DMS 273 treated with DMSO at 0.1 percent for 48 hours (cell line): ENCODE results near the gene BBLN.
"Not testable (repeated sequence)": the region's sequence is repeated elsewhere in the genome, so short reads cannot be mapped to it uniquely, and the experiment has no call there.

Experiments used
- DNase-seq: peaks from one replicate; lab custom pipeline; 2025; lab: John Stamatoyannopoulos, UW

BBLN gene

DNA sequence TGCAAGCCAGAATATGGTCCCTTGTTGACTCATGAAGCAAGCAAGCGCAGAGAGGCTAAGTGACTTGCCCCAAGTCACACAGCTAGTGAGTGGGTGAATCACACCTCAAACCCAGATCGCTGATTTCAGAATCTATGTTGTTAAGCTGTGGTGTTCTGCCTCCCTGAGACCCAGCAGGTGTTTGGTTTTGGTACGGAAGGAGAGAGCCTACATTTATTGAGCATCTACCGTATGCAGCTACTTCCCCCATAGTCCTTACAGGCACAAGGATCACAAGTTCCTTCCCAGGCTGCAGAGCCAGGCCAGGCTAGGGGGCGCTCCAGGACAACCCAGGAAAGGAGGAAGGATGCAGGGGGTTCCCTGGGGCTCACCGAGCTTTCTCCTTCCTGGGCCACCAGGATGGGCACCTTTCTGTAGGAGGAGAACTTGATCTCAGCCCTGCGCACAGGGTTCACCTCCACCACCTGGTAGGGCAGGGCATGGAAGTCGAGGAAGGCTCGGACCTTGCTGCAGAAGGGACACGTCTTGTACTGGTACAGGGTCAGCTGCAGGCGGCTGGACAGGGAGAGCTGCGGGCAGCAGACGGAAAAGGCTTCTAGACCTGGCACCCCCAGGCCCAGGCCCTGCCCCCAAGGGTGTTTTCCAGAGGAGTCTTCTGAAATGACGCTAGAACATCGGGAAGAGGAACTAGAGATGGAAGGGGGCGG is 35.0 kb upstream of the BBLN start:
- DNase-seq, result no peak

DNA sequence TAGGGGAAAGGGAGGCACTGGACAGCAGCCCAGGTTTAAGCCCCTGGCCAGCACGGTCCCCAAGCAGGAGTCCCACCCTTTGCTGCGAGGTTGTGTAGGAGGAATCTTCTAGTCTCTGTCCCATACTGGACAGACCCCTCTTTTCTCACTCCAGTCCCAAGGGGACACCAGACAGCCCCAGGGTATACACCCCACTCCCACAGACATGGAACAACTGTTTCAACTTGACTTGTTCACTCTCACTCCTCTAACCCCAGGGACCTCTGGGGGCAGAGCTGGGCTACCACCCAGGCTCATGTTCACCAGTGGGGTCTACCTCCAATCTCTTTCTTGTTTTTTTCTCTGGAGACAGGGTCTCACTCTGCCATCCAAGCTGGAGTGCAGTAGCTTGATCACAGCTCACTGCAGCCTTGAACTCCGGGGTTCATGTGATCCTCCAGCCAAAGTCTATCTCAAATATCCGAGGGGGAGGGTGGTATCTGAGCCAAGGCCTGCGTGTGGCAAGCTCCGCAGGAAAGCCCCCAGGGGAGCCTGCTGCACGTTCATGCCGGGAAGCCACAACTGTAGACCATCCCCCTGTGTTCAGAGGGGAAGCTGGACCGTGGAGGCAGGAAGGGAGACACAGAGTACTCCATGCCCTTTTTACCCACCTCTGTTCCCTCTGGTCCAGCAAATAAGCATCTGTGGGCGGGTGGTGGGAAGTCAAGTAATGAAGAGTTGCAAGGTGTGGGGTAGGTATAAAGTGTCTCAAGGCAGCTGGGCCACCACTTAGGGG is 34.3 kb upstream of the BBLN start:
- no peak for DNase-seq

DNA sequence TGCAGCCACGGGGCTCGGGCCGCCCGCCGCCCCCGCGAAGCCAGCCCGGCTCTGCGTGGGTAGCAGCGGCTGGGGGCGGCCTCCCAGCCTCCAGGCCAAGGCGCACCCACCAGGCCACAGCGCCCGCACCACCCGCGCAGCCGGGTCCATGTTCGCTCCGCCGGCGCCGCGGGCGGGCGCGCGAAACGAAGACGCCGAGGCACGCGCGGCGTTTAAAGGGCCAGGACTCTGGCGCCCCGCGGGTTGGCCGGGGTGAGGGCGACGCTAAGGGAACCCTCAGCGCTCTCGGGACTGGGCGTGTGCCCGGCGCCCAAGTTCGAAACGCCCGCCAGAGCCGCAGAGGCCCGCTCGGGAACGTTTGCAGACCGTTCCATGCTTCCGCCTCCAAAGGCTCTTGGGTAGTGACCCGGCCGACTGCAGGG is 32.5 kb upstream of the BBLN start, which contains the start of gene PTGES2:
Gene PTGES2, minus strand, starts transcription at position 162 of the 422 bp plus-strand sequence. Its CDS starts 12 bp downstream, at position 150.
- DNase-seq, result no peak

DNA sequence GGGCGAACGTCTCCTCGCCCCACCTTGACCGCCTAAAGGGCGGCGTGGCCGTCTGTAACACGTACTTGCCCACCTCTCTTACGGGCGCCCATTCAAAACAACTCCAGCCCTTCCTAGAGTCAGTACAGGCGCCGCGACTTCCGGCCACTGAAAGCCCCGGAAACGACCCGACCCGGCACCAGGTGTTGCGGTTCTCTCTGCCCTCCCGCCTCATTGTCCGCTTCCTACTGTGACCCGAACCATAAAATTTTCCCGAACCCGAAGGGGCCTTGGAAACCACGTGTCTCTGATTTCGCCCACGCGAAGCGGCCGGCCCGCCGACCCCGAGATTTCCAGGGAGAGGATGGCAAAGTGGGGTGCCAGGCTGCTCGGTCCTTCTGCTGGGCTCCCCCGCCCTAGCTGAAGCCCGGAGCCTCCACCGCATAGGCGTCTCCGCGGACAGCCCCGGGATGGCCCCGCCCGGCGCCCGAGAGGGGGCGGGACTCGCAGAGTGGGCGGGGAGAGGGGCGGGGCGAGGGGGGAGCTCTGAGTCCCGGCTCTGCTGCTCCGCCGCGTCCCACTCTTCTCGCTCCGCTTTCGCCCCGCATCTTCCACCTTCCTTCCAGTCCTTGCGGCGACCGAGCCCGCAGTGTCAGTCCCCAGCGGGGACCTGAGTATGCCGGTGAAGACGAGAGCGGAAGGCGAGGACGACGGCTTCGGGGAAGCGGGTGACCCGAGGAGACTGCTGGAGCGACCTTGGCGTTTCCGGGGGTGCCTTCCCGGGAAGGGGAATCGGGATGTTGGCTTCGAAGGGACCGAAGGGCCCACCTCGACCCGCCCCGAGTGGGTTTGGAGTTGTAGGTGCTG is 31.9 kb upstream of the BBLN start:
- DNase-seq, result peak; percentile 75

DNA sequence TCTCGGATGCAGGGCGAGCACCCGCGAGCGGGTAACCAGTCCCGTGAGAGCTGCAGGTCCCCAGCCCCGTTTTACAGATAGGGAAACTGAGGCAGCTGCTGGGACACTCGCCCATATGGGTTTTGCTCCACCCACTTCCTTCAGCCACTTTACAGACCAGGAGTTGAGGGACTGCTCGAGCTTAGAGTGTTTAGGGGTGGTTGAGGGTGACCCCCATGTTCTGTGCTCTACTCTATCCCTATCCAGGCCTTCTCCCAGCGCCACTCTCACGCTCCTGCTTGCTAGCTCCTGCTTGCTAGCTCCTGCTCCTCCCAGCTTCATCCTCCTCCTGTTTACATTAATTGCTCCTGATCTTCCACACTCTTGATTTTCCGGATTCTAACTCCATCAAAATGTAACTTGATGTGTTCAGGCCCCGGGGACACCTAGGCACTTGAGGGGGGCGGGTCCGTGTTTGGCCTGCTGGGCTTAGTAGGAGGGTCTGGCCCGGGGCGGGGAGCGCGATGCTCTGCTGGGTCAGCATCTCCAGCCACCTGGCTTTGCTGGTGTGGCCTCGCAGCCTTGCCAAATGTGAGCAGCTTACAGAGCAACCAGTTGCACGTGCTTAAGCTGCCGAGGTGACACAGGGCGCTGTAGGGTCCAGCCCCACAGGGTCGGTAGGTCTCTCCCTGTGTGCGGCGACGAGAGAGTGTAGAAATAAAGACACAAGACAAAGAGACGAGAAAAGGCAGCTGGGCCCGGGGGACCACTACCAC is 31.1 kb upstream of the BBLN start:
- no peak for DNase-seq

DNA sequence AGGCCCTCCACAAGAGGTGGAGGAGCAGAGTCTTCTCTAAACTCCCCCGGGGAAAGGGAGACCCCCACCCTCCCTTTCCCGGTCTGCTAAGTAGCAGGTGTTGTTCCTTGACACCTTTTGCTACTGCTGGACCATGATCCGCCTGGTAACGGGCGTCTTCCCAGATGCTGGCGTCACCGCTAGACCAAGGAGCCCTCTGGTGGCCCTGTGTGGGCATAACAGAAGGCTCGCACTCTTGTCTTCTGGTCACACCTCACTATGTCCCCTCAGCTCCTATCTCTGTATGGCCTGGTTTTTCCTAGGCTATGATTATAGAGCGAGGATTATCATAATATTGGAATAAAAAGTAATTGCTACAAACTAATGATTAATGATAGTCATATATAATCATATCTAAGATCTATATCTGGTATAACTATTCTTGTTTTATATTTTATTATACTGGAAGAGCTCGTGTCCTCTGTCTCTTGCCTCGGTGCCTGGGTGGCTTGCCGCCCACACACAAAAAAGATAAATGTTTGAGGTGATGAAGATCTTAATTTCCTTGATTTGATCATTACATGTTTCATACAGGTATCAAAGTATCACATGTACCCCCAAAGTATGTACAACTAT is 30.0 kb upstream of the BBLN start:
- not testable (repeated sequence) for DNase-seq

- DNase-seq, result not testable (repeated sequence)
Observed at GRCh38 chr9:128130651-128131050, 29.4 kb upstream of the BBLN start.

DNA sequence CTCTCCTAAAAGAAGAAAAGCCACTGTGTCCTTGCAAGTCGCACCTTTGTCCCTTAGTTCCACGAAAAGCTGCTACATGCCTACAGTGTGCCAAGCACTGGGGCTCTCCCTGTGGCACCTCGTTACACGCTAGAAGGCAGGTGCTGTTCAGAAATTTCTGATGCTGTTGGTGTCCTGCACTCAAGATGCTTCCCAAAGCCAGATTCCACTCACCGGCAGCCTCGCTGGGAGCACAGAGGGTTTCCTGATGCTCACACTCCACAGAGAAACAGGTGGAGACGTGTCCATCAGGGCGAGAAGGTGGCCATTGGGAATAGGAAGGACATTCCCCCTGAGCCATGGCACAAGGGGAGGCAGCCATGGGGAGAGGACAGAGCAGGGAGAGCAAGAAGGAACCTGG is 28.7 kb upstream of the BBLN start:
- DNase-seq, result not testable (repeated sequence)

- DNase-seq, result peak; percentile 68
Observed at GRCh38 chr9:128132139-128132538, 27.9 kb upstream of the BBLN start.

GRCh38 chr9:128135561-128135960 is 24.5 kb upstream of the BBLN start:
- DNase-seq, result not testable (repeated sequence)

GRCh38 chr9:128136816-128137793 is 23.0 kb upstream of the BBLN start:
- no peak for DNase-seq

DNA sequence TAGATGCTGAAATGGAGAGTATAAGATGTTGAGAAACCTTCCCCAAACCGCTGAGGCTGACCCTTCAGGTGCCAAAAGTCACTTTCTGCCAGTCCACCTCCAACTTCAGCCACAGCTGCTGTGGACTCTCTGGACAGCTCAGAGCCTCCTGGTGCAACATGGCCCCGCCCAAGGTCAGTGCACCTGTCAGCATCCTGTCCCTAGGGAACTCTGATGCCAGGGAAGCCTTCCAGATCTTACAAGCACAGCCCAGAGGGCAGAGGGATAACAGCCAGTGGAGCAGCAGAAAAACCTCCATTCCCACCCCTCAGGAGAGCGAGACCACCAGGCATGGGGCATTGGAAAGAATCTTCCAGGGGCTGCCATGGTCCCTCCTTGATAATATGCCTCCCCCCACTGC is 22.1 kb upstream of the BBLN start:
- no peak for DNase-seq

- DNase-seq, result no peak
Observed at GRCh38 chr9:128139621-128140020, 20.4 kb upstream of the BBLN start.

DNA sequence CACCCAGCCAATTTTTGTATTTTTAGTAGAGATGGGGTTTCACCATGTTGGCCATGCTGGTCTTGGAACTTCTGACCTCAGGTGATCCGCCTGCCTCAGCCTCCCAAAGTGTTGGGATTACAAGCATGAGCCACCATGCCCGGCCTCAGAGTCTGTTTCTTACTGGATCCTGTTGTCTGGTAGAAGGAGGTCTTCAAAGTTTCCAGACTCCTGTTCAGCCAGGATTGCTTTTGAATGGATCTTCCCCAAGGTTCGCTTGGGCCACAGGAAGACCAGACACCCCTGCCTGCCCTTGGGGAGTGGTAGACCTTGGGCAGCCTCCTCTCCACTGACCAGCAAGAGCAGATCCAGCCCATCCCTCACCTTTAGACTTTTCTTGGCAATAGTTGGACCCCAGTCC is 18.5 kb upstream of the BBLN start:
- DNase-seq, result no peak

- no peak for DNase-seq
Observed at GRCh38 chr9:128142061-128142460, 18.0 kb upstream of the BBLN start.

- no peak for DNase-seq
Observed at GRCh38 chr9:128142596-128142995, 17.5 kb upstream of the BBLN start.

DNA sequence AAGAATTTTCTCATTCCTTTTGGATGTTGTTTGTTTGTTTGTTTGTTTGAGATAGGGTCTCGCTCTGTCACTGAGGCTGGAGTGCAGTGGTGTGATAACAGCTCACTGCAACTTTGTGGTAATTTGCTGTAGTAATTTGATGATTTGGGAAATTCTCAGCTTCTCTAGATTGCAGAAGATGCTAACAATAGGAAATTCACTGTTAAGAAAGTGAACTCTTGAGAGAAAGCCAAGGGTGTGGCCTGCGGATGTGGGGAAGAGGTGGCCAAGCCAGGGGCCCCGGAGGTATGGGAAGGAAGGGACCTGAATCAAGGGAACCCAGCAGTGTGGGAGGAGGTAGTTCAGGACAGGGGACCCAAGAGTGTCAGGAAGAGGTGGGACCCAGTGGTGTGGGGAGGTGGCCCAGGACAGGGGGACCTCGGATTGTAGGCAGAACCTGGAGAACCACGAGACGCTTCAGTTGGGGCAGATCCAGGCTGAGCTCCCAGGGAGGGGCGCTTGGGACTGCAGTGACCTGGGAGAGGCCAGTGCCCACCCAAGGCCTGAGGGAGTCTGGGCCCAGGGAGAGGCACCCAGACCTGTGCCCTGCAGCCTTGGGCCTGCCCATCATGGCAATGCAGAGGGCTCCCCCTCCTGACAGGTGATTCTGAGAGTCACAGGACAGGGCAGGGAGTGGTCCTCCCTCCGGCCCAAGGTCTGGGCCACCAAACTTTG is 16.4 kb upstream of the BBLN start:
- no peak for DNase-seq

DNA sequence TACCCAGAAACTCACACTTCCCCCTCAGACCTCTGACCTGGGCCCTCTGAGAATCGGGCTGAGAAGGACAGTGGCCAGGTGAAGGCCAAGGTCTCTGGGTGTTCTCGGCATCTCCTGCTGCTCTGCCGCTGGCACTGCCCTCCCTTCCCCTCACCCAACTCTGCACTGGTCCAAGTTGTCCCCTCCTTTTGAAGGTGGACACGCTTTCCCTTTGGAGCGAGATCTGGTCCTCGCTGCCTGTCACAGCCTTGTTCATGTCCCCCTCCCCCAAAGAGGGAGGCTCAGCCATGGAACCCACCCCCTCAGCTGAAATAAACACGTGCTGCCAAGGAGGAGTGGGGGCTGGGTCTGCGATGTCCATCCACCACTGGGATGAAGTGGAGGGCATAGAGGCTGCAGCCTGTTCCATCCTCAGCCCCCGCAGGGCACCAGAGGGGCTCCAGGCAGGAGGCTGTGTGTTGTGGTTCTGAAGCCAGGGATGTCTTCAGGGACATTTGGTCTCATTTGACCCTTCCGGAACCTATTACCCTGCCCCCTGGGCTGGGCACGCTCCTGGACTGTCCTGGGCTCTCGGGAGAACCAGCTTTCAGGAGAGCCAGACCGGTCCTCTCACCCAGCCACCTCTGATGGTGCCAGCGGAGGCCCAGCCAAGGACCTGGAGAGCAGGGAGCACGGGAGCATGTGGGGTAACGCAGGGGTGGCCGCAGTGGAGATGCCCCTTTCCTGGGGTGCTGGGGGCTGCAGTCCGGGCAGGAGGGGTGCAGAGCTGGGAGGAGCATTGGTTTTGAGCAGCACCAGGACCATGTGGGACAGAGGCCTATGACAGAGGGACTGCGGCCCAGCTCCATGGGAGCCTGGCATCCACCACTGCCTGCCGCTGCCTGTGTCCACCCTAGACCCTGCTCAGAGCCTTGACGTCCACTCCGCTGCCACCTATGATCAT is 15.6 kb upstream of the BBLN start:
- no peak for DNase-seq
